Subcutaneous adipose tissue (tissue), 4 donors: ENCODE results near the gene MPC2. TPM values are rescaled to one million over a fixed set of nuclear protein-coding genes. Genes with fewer than 3 reads are reported as not detected.

Source experiments
- CTCF ChIP-seq: fragments of 450-650 bp; IDR thresholded peaks from one replicate; pipeline ENCODE4 v1.5.1; 2016; ENCODE audit warnings: low read depth, mild to moderate bottlenecking, control low read depth, antibody characterized with exemption, moderate library complexity
- total RNA-seq, 4 donors: library from RNA; depleted of rRNA; stranded (reverse); fragments of >200 nt; gene quantifications; one replicate each; pipeline ENCODE4 v1.1.0, GENCODE V29; 2016

The MPC2 gene
- total RNA-seq, 4 donors from 2014 or later = 24.2 to 54.9 (median 45.4) TPM

DNA sequence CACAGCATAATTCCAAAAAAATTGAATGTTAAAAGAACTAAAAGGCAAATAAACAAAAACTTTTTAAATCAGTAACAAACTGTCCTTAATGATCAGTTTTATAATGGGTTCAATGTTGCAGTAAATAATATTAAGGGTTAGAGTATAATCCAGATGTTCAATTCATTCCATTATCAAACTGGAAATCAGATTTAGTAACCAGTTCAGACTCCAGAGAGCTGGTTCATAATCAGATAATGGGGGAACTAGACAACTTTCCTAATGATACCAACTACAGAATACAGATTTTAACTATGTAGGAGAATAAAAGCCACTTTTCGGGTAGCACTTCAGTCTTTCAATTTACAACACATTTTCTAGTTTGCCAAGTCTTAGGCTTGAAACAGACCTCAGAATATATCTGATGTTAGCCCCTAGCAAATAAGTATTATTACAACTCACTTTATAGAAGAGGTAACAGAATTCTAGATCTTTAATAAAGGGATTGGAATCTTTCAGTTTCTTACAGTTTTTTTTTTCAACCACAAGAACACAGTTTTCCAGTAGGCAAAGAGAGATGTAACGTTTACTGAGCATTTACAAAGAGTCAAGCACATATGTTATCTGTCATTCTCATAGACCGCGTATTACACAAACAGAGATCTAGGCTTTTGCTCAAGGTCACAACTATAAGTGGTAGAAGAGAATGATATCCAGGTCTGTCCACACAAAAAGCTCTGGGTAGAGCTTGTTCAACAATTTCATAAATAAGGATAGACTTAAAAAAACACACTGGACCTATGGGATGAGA lies 2.3 kb downstream of the MPC2 start:
- TF ChIP-seq CTCF = no peak

- no peak for TF ChIP-seq CTCF
Measured at GRCh38 chr1:167933788-167934187, 3.1 kb downstream of the MPC2 start.

GRCh38 chr1:167929725-167930124 lies 7.1 kb downstream of the MPC2 start:
- no peak for TF ChIP-seq CTCF

GRCh38 chr1:167928457-167928852 lies 8.4 kb downstream of the MPC2 start:
- no peak for TF ChIP-seq CTCF

- TF ChIP-seq CTCF = no peak
Measured at GRCh38 chr1:167927046-167927754, 9.7 kb downstream of the MPC2 start.

DNA sequence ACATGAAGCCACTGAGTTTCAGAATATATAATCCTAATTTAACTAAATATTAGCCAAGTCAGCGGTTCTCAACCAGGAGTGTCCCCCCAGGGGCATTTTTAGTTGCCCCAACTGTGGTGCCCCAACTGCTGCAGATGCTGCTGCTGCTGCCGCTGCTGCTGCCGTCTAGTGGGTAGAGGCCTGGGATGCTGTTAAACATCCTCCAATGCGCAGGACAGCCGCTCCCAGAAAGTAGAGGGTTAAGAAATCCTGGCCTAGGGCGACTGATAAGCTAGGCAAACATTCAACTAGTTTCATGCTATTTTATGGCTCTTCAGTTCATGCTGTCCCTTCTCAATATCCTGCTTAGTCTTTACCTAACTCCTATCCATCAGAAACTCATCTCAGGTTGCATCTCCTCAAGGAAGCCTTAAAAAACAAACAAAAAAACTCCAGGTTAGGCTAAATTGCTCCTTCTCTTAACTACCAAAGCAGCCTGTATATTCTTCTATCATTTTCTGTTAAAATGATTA lies 10.3 kb downstream of the MPC2 start:
- no peak for TF ChIP-seq CTCF

- TF ChIP-seq CTCF = no peak
Measured at GRCh38 chr1:167924543-167925231, 12.2 kb downstream of the MPC2 start.
